ENCODE measurements around the gene AFAP1. TPM values are rescaled to one million over a fixed set of nuclear protein-coding genes. Genes with fewer than 3 reads are reported as not detected.

Gene AFAP1
- polyA plus RNA-seq, 1 experiment: 48.5 TPM

- DNase-seq (ENCODE audit: low read depth): no peak
- Histone ChIP-seq H3K36me3 (ENCODE audit: control insufficient read depth, insufficient read depth, low read length) (peaks cover 26% of the 10 kb centered on the region), H3K27me3 (ENCODE audit: control insufficient read depth, insufficient read depth, low read length) (no peaks in the 10 kb centered on the region), H3K4me3 (ENCODE audit: low read depth, low read length) (no peak overlapping the region)
- CTCF ChIA-PET: interaction anchor here (1.5 to 1.7 kb wide), 2 partner anchors 11 to 51 kb away, joined by 4 read pairs; no protein-coding TSS in a partner anchor
- TF ChIP-seq, protein P1, sequence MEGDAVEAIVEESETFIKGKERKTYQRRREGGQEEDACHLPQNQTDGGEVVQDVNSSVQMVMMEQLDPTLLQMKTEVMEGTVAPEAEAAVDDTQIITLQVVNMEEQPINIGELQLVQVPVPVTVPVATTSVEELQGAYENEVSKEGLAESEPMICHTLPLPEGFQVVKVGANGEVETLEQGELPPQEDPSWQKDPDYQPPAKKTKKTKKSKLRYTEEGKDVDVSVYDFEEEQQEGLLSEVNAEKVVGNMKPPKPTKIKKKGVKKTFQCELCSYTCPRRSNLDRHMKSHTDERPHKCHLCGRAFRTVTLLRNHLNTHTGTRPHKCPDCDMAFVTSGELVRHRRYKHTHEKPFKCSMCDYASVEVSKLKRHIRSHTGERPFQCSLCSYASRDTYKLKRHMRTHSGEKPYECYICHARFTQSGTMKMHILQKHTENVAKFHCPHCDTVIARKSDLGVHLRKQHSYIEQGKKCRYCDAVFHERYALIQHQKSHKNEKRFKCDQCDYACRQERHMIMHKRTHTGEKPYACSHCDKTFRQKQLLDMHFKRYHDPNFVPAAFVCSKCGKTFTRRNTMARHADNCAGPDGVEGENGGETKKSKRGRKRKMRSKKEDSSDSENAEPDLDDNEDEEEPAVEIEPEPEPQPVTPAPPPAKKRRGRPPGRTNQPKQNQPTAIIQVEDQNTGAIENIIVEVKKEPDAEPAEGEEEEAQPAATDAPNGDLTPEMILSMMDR (IDR thresholded peaks at IDR 0.05; ENCODE audit: insufficient read depth, low read depth, low read length): no peak
- POLR2A ChIA-PET: no interaction called here
These were observed 84.8 kb downstream of the AFAP1 start for GRCh38 chr4:7854697-7855370.

DNA sequence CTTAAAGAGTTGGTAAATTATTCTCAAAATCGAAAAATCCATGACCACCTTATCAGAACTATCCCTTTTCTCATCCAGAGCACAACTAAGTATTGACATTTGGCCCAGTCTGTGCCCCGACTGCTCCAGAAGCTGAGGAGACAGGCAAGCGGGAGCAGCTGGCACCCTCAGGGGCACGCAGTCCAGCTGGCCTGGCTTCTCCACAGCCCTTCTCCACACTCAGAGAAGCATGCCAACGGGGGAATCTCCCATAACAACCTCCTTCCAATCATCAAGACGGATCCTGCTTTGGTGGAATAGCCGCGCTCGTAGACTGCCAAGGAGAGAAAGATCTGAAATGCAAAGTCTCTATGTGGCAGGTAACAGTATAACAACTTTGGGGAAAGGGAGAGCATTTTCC is 85.4 kb downstream of the AFAP1 start:
- no peaks in the 10 kb centered on the region for H3K27me3 ChIP-seq (ENCODE audit: control insufficient read depth, insufficient read depth, low read length)
- no peak overlapping the region for H3K4me3 ChIP-seq (ENCODE audit: low read depth, low read length)
- TF ChIP-seq, protein P1 (IDR thresholded peaks at IDR 0.05; ENCODE audit: insufficient read depth, low read depth, low read length): no peak
- no peak for DNase-seq (ENCODE audit: low read depth)
- ChIA-PET POLR2A (no interaction called here), CTCF (interaction anchor here (1.5 to 1.7 kb wide), 2 partner anchors 10 to 50 kb away, joined by 4 read pairs; no protein-coding TSS in a partner anchor)
- H3K36me3 ChIP-seq (ENCODE audit: control insufficient read depth, insufficient read depth, low read length): peaks cover 29% of the 10 kb centered on the region

GRCh38 chr4:7853271-7853670 is 86.4 kb downstream of the AFAP1 start:
- Histone ChIP-seq H3K36me3 (ENCODE audit: control insufficient read depth, insufficient read depth, low read length) (peaks cover 30% of the 10 kb centered on the region), H3K27me3 (ENCODE audit: control insufficient read depth, insufficient read depth, low read length) (no peaks in the 10 kb centered on the region), H3K4me3 (ENCODE audit: low read depth, low read length) (no peak overlapping the region)
- no peak for DNase-seq (ENCODE audit: low read depth)
- CTCF ChIA-PET: no interaction called here
- POLR2A ChIA-PET: no interaction called here
- TF ChIP-seq, protein P1 (IDR thresholded peaks at IDR 0.05; ENCODE audit: insufficient read depth, low read depth, low read length): no peak

DNA sequence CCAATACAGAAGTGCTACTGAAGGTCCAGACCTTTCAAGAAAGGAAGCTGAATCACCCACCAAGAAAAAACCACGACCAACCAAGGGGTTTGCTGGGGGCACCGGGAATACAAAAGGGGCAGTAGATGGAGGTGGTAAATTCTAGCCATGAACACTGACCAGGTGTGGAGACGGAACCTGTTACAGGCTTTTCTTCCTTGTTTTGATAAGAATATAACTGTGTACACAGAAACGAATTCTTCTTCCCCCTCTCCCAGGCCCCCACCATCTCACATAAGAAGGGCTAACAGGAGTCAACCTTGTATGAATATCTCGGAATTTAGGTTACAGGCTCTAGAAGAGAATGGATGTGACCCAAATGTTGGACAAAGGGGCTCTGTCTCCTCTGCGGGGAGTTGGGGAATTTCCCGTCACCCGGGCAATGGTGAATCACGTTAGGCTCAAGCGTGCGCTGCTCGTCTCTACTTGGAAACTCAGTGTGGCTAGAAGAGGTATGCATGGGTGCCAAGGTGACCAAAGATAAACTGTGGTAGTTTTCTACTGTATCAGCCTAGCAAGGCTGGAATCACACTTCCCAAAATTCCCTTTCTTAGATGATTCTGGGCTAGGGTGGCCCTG is 87.0 kb downstream of the AFAP1 start:
- POLR2A ChIA-PET: no interaction called here
- no peak for DNase-seq (ENCODE audit: low read depth)
- no peaks in the 10 kb centered on the region for H3K27me3 ChIP-seq (ENCODE audit: control insufficient read depth, insufficient read depth, low read length)
- H3K36me3 ChIP-seq (ENCODE audit: control insufficient read depth, insufficient read depth, low read length): peaks cover 31% of the 10 kb centered on the region
- CTCF ChIA-PET: no interaction called here
- H3K4me3 ChIP-seq (ENCODE audit: low read depth, low read length): no peak overlapping the region
- TF ChIP-seq, protein P1 (IDR thresholded peaks at IDR 0.05; ENCODE audit: insufficient read depth, low read depth, low read length): no peak

DNA sequence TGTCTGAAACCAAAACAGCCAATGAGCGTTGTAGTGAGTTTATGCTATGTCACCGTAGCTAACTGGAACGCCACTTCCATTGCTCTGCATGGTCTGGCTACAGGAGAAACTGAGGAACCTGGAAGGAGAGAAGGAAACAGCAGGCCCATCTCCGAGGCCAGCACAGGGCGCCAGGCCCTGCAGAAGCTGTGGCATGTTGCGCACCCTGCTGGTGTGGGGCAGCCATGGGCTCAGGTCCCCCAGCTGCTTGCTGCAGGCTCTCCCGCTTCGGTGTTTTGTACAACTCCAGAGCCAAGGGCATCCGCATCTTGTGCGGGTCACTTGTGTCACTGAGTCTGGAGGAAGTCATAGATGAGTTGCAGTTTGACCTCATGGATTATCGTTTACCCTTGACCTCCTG is 89.2 kb downstream of the AFAP1 start:
- TF ChIP-seq, protein P1 (IDR thresholded peaks at IDR 0.05; ENCODE audit: insufficient read depth, low read depth, low read length): no peak
- CTCF ChIA-PET: interaction anchor here (1.1 to 1.2 kb wide), 2 partner anchors 41 to 48 kb away, joined by 3 to 5 read pairs; no protein-coding TSS in a partner anchor
- Histone ChIP-seq H3K36me3 (ENCODE audit: control insufficient read depth, insufficient read depth, low read length) (peaks cover 31% of the 10 kb centered on the region), H3K27me3 (ENCODE audit: control insufficient read depth, insufficient read depth, low read length) (no peaks in the 10 kb centered on the region), H3K4me3 (ENCODE audit: low read depth, low read length) (no peak overlapping the region)
- POLR2A ChIA-PET: no interaction called here
- no peak for DNase-seq (ENCODE audit: low read depth)

Data from BJ (cell line).